ENCODE data around the gene ATP5F1E.
"Not testable (repeated sequence)": the region's sequence is repeated elsewhere in the genome, so short reads cannot be mapped to it uniquely, and the experiment has no call there.

Gene ATP5F1E

GRCh38 chr20:58984691-58985090 is 47.4 kb downstream of the ATP5F1E start:
- H3K4me3 ChIP-seq (ENCODE audit: low read depth, low read length): no peak overlapping the region
- H4K91ac ChIP-seq (ENCODE audit: low read depth, low read length): no peak overlapping the region
- H3K36me3 ChIP-seq (ENCODE audit: control insufficient read depth in 1 of 2, insufficient read depth in 2 of 2, low read length in 2 of 2): peaks cover 19 to 23% of the 10 kb centered on the region in 2 experiments
- WGBS (ENCODE audit: extremely low coverage, insufficient coverage, insufficient read length): no CpG with 5 or more reads among the region's 6 CpGs
- no peak overlapping the region for H3K14ac ChIP-seq (ENCODE audit: low read length)
- peaks cover 6% of the 10 kb centered on the region for H3K79me2 ChIP-seq (ENCODE audit: control insufficient read depth, insufficient read depth, low read length, poor library complexity)
- no peak overlapping the region for H2AFZ ChIP-seq (ENCODE audit: insufficient read depth, low read length, poor library complexity)
- H2BK12ac ChIP-seq (ENCODE audit: low read length): no peak overlapping the region
- peaks cover 6 to 13% of the 10 kb centered on the region in 2 experiments for H3K4me1 ChIP-seq (ENCODE audit: control insufficient read depth in 1 of 2, insufficient read depth in 2 of 2, low read length in 2 of 2)
- H3K4me2 ChIP-seq (ENCODE audit: low read length): no peak overlapping the region
- H3K9me3 ChIP-seq (ENCODE audit: insufficient read depth, low read depth, low read length): no peaks in the 10 kb centered on the region
- no peak overlapping the region for H2AK5ac ChIP-seq (ENCODE audit: low read length)
- H4K8ac ChIP-seq (ENCODE audit: low read depth, low read length): no peak overlapping the region
- H3K4ac ChIP-seq (ENCODE audit: low read depth, low read length): no peak overlapping the region
- H3K23ac ChIP-seq (ENCODE audit: low read length): no peak overlapping the region
- H2BK120ac ChIP-seq (ENCODE audit: insufficient read depth, low read length, poor library complexity): no peak overlapping the region
- no peak overlapping the region for H2BK5ac ChIP-seq (ENCODE audit: low read depth, low read length, poor library complexity)
- no peak overlapping the region for H4K12ac ChIP-seq (ENCODE audit: low read depth, low read length)
- no peak overlapping the region for H3K18ac ChIP-seq (ENCODE audit: low read length)
- H3K27ac ChIP-seq (ENCODE audit: low read depth, low read length): no peak overlapping the region
- no peak overlapping the region for H3K9ac ChIP-seq (ENCODE audit: low read length)
- peaks cover 9% of the 10 kb centered on the region for H3K79me1 ChIP-seq (ENCODE audit: low read length)
- no peak for DNase-seq
- no peaks in the 10 kb centered on the region for H3K27me3 ChIP-seq (ENCODE audit: insufficient read depth, low read length)

GRCh38 chr20:58983115-58983468 is 49.0 kb downstream of the ATP5F1E start:
- H4K12ac ChIP-seq (ENCODE audit: low read depth, low read length); H2BK5ac ChIP-seq (ENCODE audit: low read depth, low read length, poor library complexity); H3K27ac ChIP-seq (ENCODE audit: low read depth, low read length); DNase-seq; H3K18ac ChIP-seq (ENCODE audit: low read length); H3K23ac ChIP-seq (ENCODE audit: low read length); H3K79me2 ChIP-seq (ENCODE audit: control insufficient read depth, insufficient read depth, low read length, poor library complexity); H3K36me3 ChIP-seq (ENCODE audit: control insufficient read depth in 1 of 2, insufficient read depth in 2 of 2, low read length in 2 of 2); H4K91ac ChIP-seq (ENCODE audit: low read depth, low read length); H3K27me3 ChIP-seq (ENCODE audit: insufficient read depth, low read length); H3K4me3 ChIP-seq (ENCODE audit: low read depth, low read length); H3K4me2 ChIP-seq (ENCODE audit: low read length); H3K14ac ChIP-seq (ENCODE audit: low read length); H4K8ac ChIP-seq (ENCODE audit: low read depth, low read length); H2BK120ac ChIP-seq (ENCODE audit: insufficient read depth, low read length, poor library complexity); H3K4ac ChIP-seq (ENCODE audit: low read depth, low read length); H3K9ac ChIP-seq (ENCODE audit: low read length); H2AFZ ChIP-seq (ENCODE audit: insufficient read depth, low read length, poor library complexity); H3K79me1 ChIP-seq (ENCODE audit: low read length); H2BK12ac ChIP-seq (ENCODE audit: low read length); H3K9me3 ChIP-seq (ENCODE audit: insufficient read depth, low read depth, low read length); H2AK5ac ChIP-seq (ENCODE audit: low read length): not testable (repeated sequence)
- WGBS (ENCODE audit: extremely low coverage, insufficient coverage, insufficient read length): no CpG with 5 or more reads among the region's 12 CpGs
- H3K4me1 ChIP-seq (ENCODE audit: control insufficient read depth in 1 of 2, insufficient read depth in 2 of 2, low read length in 2 of 2): peaks cover 6 to 13% of the 10 kb centered on the region in 2 experiments

GRCh38 chr20:58982406-58983114 is 49.6 kb downstream of the ATP5F1E start:
- Histone ChIP-seq H3K4me3 (ENCODE audit: low read depth, low read length) (no peak overlapping the region), H3K27me3 (ENCODE audit: insufficient read depth, low read length) (no peaks in the 10 kb centered on the region), H3K9me3 (ENCODE audit: insufficient read depth, low read depth, low read length) (peaks cover 2% of the 10 kb centered on the region), H3K36me3 (ENCODE audit: control insufficient read depth in 1 of 2, insufficient read depth in 2 of 2, low read length in 2 of 2) (peaks cover 3% of the 10 kb centered on the region in 2 experiments), H3K79me1 (ENCODE audit: low read length) (peaks cover 9% of the 10 kb centered on the region), H4K91ac (ENCODE audit: low read depth, low read length) (no peak overlapping the region), H2AK5ac (ENCODE audit: low read length) (no peak overlapping the region), H3K18ac (ENCODE audit: low read length) (no peak overlapping the region), H3K4me1 (ENCODE audit: control insufficient read depth in 1 of 2, insufficient read depth in 2 of 2, low read length in 2 of 2) (peaks cover 6 to 13% of the 10 kb centered on the region in 2 experiments), H4K8ac (ENCODE audit: low read depth, low read length) (no peak overlapping the region), H2BK5ac (ENCODE audit: low read depth, low read length, poor library complexity) (no peak overlapping the region), H3K4me2 (ENCODE audit: low read length) (peak overlapping the region; percentile 11), H4K12ac (ENCODE audit: low read depth, low read length) (no peak overlapping the region), H2AFZ (ENCODE audit: insufficient read depth, low read length, poor library complexity) (no peak overlapping the region), H3K27ac (ENCODE audit: low read depth, low read length) (no peak overlapping the region), H3K4ac (ENCODE audit: low read depth, low read length) (no peak overlapping the region), H2BK120ac (ENCODE audit: insufficient read depth, low read length, poor library complexity) (no peak overlapping the region), H3K79me2 (ENCODE audit: control insufficient read depth, insufficient read depth, low read length, poor library complexity) (peaks cover 6% of the 10 kb centered on the region), H3K23ac (ENCODE audit: low read length) (no peak overlapping the region), H2BK12ac (ENCODE audit: low read length) (no peak overlapping the region), H3K9ac (ENCODE audit: low read length) (no peak overlapping the region), H3K14ac (ENCODE audit: low read length) (no peak overlapping the region)
- WGBS (ENCODE audit: extremely low coverage, insufficient coverage, insufficient read length): 100% methylated on average over 1 of the region's 12 CpGs
- no peak for DNase-seq

- peak overlapping the region; percentile 53 for H3K14ac ChIP-seq (ENCODE audit: low read length)
- peaks cover 6% of the 10 kb centered on the region for H3K79me2 ChIP-seq (ENCODE audit: control insufficient read depth, insufficient read depth, low read length, poor library complexity)
- no peak overlapping the region for H2AK5ac ChIP-seq (ENCODE audit: low read length)
- peaks cover 6 to 13% of the 10 kb centered on the region in 2 experiments for H3K4me1 ChIP-seq (ENCODE audit: control insufficient read depth in 1 of 2, insufficient read depth in 2 of 2, low read length in 2 of 2)
- peak overlapping the region; percentile 99 for H4K91ac ChIP-seq (ENCODE audit: low read depth, low read length)
- peak overlapping the region; percentile 85 for H3K9ac ChIP-seq (ENCODE audit: low read length)
- H3K27me3 ChIP-seq (ENCODE audit: insufficient read depth, low read length): no peaks in the 10 kb centered on the region
- H3K18ac ChIP-seq (ENCODE audit: low read length): peak overlapping the region; percentile 25
- H3K4me2 ChIP-seq (ENCODE audit: low read length): peak overlapping the region; percentile 99
- H3K23ac ChIP-seq (ENCODE audit: low read length): no peak overlapping the region
- peak in 1 of 2 donors; percentile 38 for DNase-seq
- peaks cover 9% of the 10 kb centered on the region for H3K79me1 ChIP-seq (ENCODE audit: low read length)
- peak overlapping the region; percentile 52 for H2BK5ac ChIP-seq (ENCODE audit: low read depth, low read length, poor library complexity)
- no CpG with 5 or more reads among the region's 29 CpGs for WGBS (ENCODE audit: extremely low coverage, insufficient coverage, insufficient read length)
- H4K12ac ChIP-seq (ENCODE audit: low read depth, low read length): peak overlapping the region; percentile 13
- H4K8ac ChIP-seq (ENCODE audit: low read depth, low read length): peak overlapping the region; percentile 99
- no peaks in the 10 kb centered on the region for H3K36me3 ChIP-seq (ENCODE audit: control insufficient read depth in 1 of 2, insufficient read depth in 2 of 2, low read length in 2 of 2)
- H2BK120ac ChIP-seq (ENCODE audit: insufficient read depth, low read length, poor library complexity): peak overlapping the region; percentile 14
- H3K27ac ChIP-seq (ENCODE audit: low read depth, low read length): no peak overlapping the region
- no peak overlapping the region for H2BK12ac ChIP-seq (ENCODE audit: low read length)
- peak overlapping the region; percentile 86 for H3K4me3 ChIP-seq (ENCODE audit: low read depth, low read length)
- no peak overlapping the region for H2AFZ ChIP-seq (ENCODE audit: insufficient read depth, low read length, poor library complexity)
- H3K9me3 ChIP-seq (ENCODE audit: insufficient read depth, low read depth, low read length): peaks cover 2% of the 10 kb centered on the region
- H3K4ac ChIP-seq (ENCODE audit: low read depth, low read length): peak overlapping the region; percentile 37
Observed at GRCh38 chr20:58981628-58982364, 50.3 kb downstream of the ATP5F1E start.
